Loucy (cell line): ENCODE results near the gene TPCN1.

Source experiments
- EZH2phosphoT487 ChIP-seq: fragments of 200-600 bp; IDR thresholded peaks from 2 replicates; pipeline ENCODE4 v1.6.1; 2018; ENCODE audit warnings: antibody characterized with exemption, mild to moderate bottlenecking, moderate library complexity, borderline replicate concordance
- TF ChIP-seq, protein P1 (sequence below): fragments of 200-600 bp; sonication (generic); conservative IDR thresholded peaks from 2 replicates; pipeline ENCODE4 v1.5.1; 2014; ENCODE audit warnings: mild to moderate bottlenecking, antibody characterized with exemption, low read length

DNA sequence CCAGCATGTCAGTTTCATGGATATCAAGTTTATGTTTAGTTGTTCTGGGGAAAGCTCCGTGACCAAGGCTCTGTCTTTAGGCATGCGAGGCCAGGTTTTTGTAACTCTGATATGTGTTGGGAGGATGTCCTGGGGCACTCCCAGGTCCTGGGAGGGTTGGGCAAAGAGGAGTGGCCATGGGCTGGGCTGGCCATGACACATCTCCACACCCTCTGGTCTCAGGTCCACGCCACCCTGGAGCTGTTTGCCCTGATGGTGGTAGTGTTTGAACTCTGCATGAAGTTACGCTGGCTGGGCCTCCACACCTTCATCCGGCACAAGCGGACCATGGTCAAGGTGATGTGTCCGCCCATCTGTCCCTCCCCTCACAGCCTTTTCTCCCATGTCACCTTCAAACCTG is 46.4 kb downstream of the TPCN1 start:
- TF ChIP-seq, protein P1, sequence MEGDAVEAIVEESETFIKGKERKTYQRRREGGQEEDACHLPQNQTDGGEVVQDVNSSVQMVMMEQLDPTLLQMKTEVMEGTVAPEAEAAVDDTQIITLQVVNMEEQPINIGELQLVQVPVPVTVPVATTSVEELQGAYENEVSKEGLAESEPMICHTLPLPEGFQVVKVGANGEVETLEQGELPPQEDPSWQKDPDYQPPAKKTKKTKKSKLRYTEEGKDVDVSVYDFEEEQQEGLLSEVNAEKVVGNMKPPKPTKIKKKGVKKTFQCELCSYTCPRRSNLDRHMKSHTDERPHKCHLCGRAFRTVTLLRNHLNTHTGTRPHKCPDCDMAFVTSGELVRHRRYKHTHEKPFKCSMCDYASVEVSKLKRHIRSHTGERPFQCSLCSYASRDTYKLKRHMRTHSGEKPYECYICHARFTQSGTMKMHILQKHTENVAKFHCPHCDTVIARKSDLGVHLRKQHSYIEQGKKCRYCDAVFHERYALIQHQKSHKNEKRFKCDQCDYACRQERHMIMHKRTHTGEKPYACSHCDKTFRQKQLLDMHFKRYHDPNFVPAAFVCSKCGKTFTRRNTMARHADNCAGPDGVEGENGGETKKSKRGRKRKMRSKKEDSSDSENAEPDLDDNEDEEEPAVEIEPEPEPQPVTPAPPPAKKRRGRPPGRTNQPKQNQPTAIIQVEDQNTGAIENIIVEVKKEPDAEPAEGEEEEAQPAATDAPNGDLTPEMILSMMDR: no peak
- TF ChIP-seq EZH2phosphoT487: no peak
